Heart right ventricle (tissue), 16 donors: ENCODE measurements around the gene FOXE3. TPM values are rescaled to one million over a fixed set of nuclear protein-coding genes. Genes with fewer than 3 reads are reported as not detected.

Experiments
- ATAC-seq, 8 donors: fragments of 200-7000 bp; cut with Tn5 transposase; one replicate each; pipeline ENCODE4 v1.9.1; 2020; ENCODE audit warnings: mild to moderate bottlenecking in 8 of 8, moderate library complexity in 8 of 8, moderate number of reproducible peaks in 1 of 8
- DNase-seq, 2 donors: peaks; one replicate each; pipeline ENCODE4 v3.0.0-alpha.2; 2020
- H3K27ac ChIP-seq, 10 donors: fragments of 200-600 bp; sonication (generic) in 2 of 10; one replicate each; pipeline versions ENCODE4 v1.5.0 to v1.8.0; 2020 to 2022; ENCODE audit warnings: mild to moderate bottlenecking in 3 of 10
- H3K27me3 ChIP-seq, 7 donors: fragments of 200-600 bp; one replicate each; pipeline ENCODE4 v1.8.0; 2021 to 2022; ENCODE audit warnings: mild to moderate bottlenecking in 2 of 7
- H3K36me3 ChIP-seq, 9 donors: fragments of 200-600 bp; sonication (generic) in 1 of 9; one replicate each; pipeline versions ENCODE4 v1.5.0 to v1.8.0; 2020 to 2022; ENCODE audit warnings: mild to moderate bottlenecking in 2 of 9
- H3K4me1 ChIP-seq, 9 donors: fragments of 200-600 bp; sonication (generic) in 1 of 9; one replicate each; pipeline versions ENCODE4 v1.5.0 to v1.8.0; 2020 to 2022; ENCODE audit warnings: mild to moderate bottlenecking in 4 of 9
- H3K4me3 ChIP-seq, 10 donors: fragments of 200-600 bp; sonication (generic) in 2 of 10; one replicate each; pipeline versions ENCODE4 v1.5.0 to v1.8.0; 2020 to 2022; ENCODE audit warnings: mild to moderate bottlenecking in 7 of 10, moderate library complexity in 2 of 10
- H3K9me3 ChIP-seq, 11 donors: fragments of 200-600 bp in 10 of 11; sonication (generic) in 2 of 11; one replicate each; pipeline versions ENCODE4 v1.5.0 to v1.8.0; 2013 to 2022; ENCODE audit warnings: mild to moderate bottlenecking in 2 of 11, control low read depth in 1 of 11, moderate library complexity in 1 of 11
- CTCF ChIP-seq, 9 donors: fragments of 200-600 bp; sonication (generic) in 2 of 9; IDR thresholded peaks; one replicate each; pipeline versions ENCODE4 v1.5.0 to v1.8.0; 2021 to 2022; ENCODE audit warnings: antibody characterized with exemption in 9 of 9, mild to moderate bottlenecking in 5 of 9, moderate library complexity in 1 of 9
- WGBS, 2 donors: extraction: QIAGEN DNeasy Blood & Tissue Kit; methylation state at CpG; one replicate each; pipeline ENCODE4 v1.1.7; 2013; ENCODE audit warnings: inconsistent platforms in 1 of 2; 5-methylcytosine and 5-hydroxymethylcytosine counted together
- intact Hi-C, 10 donors: fragments of 100-400 bp; cut with DNase I; formaldehyde crosslinking; loops; one replicate each; pipeline versions ENCODE4 v1.11.1 to v1.14.2; 2022
- polyA plus RNA-seq, 2 donors: library from polyadenylated mRNA; stranded (reverse); fragments of 200-250 nt; gene quantifications; one replicate each; pipeline ENCODE4 v1.2.3, GENCODE V29; 2013
- total RNA-seq, 10 donors: library from RNA; stranded (reverse); fragmentation: NEBNext Ultra II Directional in 3 of 10; extraction: Animal tissue kit (Norgen Biotek cat#: 25700) in 3 of 10; gene quantifications; one replicate each; pipeline versions ENCODE4 v1.2.1 to v1.2.4, GENCODE V29; 2021 to 2023
- donor health status: Arrhythmogenic right ventricular cardiomyopathy.
- donor health status: ischemic (EF 13 %, LVEDD 7.1; RV severe dilation, severe dysfunction).
- donor health status: healthy with polysubstance abuse.
- donor health status: DM: no; HTN: yes; CAD: no.
- donor health status: DM: no; HTN: no; CAD: no.
- donor health status: ischemic (EF 25% LVEDD 6.9; RV normal size, moderate dysfunction).
- donor health status: ischemic (EF 25% LVEDD 5.7; RV mildly dilated, moderate dysfunction).
- donor health status: healthy.
- donor health status: DM: yes; HTN: yes; CAD: no.
- donor health status: Ischemic cardiomyopathy.
- donor health status: ischemic (EF 35%, LVEDD 5.7; RV mildly dilated, moderate dysfunction).
- donor health status: nonischemic (EF 11% LVEDD 7.7; RV severe dilation, severe dysfunction).
- donor health status: DM: yes; HTN: yes; CAD: no.
- donor health status: PGD.
- donor health status: ischemic (EF 29% LVEDD 5.4; RV normal size, mild dysfunction).
- donor health status: nonischemic (EF 23%, LVEDD 6.1; RV moderate dilation, normal function).

FOXE3 gene
- total and polyA plus RNA-seq, 12 donors = 0.03 TPM; not detected in 11

- no peak for TF ChIP-seq CTCF (IDR thresholded peaks at IDR 0.05)
These were observed 28.7 kb downstream of the FOXE3 start for GRCh38 chr1:47444562-47445465.

GRCh38 chr1:47445823-47446550 lies 29.9 kb downstream of the FOXE3 start:
- DNase-seq = no peak
- Histone ChIP-seq H3K27me3 (peaks cover 42 to 100% (median 99%) of the 10 kb centered on the region in 7 donors), H3K4me3 (no peak overlapping the region), H3K4me1 (peaks cover 6 to 25% (median 11%) of the 10 kb centered on the region in 9 donors), H3K9me3 (no peaks in the 10 kb centered on the region), H3K27ac (no peak overlapping the region), H3K36me3 (no peaks in the 10 kb centered on the region)
- no peak for TF ChIP-seq CTCF (IDR thresholded peaks at IDR 0.05)
- ATAC-seq = no peak
- 9 to 15% methylated on average over 25 of the region's 25 CpGs for WGBS, 2 donors
- intact Hi-C loops = loop anchor here in 1 of 10 donors (5.0 kb wide), 1 partner anchor 266 kb away; no protein-coding TSS in a partner anchor

More at GRCh38 chr1:47444562-47445465, 28.7 kb downstream of the FOXE3 start:
- H3K4me3 ChIP-seq = peak overlapping the region in 7 of 10 donors; percentile 11 to 44 (median 32)
- ATAC-seq (peak in 7 of 8 donors; percentile 38 to 81 (median 68)), DNase-seq (peak in 1 of 2 donors; percentile 29)
- H3K27me3 ChIP-seq = peaks cover 42 to 100% (median 99%) of the 10 kb centered on the region in 7 donors
- H3K36me3 ChIP-seq = no peaks in the 10 kb centered on the region
- intact Hi-C loops = loop anchor here in 2 of 10 donors (5.0 kb wide), 2 partner anchors 257 to 267 kb away; no protein-coding TSS in a partner anchor
- no peak overlapping the region for H3K27ac ChIP-seq
- H3K9me3 ChIP-seq = no peaks in the 10 kb centered on the region
- 2 to 4% methylated on average over 73 of the region's 73 CpGs for WGBS, 2 donors
- peaks cover 6 to 20% (median 11%) of the 10 kb centered on the region in 9 donors for H3K4me1 ChIP-seq

GRCh38 chr1:47448462-47449222 lies 32.6 kb downstream of the FOXE3 start:
- DNase-seq (no peak), ATAC-seq (no peak)
- intact Hi-C loops = loop anchor here in 1 of 10 donors (5.0 kb wide), 1 partner anchor 264 kb away; no protein-coding TSS in a partner anchor
- TF ChIP-seq CTCF (IDR thresholded peaks at IDR 0.05) = no peak
- H3K4me1 ChIP-seq = peaks cover 6 to 24% (median 11%) of the 10 kb centered on the region in 9 donors
- no peak overlapping the region for H3K27ac ChIP-seq
- H3K36me3 ChIP-seq = no peaks in the 10 kb centered on the region
- no peaks in the 10 kb centered on the region for H3K9me3 ChIP-seq
- WGBS, 2 donors = 24 to 39% methylated on average over 4 of the region's 4 CpGs
- H3K27me3 ChIP-seq = peaks cover 31 to 100% (median 99%) of the 10 kb centered on the region in 7 donors
- H3K4me3 ChIP-seq = no peak overlapping the region
